Esophagus muscularis mucosa (tissue), 4 donors: ENCODE results near the gene TMEM123.

Source experiments
- EP300 ChIP-seq: sonication (generic); formaldehyde crosslinking; IDR thresholded peaks from one replicate; pipeline ENCODE4 v1.6.1; 2017; ENCODE audit warnings: antibody characterized with exemption
- POLR2A ChIP-seq: fragments of 450-650 bp; IDR thresholded peaks from one replicate; pipeline ENCODE4 v1.6.1; 2017; ENCODE audit warnings: antibody characterized with exemption, moderate library complexity, mild to moderate bottlenecking, low read depth
- TF ChIP-seq, protein P1 (sequence below), 3 experiments: fragments of 200-600 bp in 2 of 3; fragments of 450-650 bp in 1 of 3; sonication (generic) in 2 of 3; IDR thresholded peaks; one replicate each; pipeline ENCODE4 v1.5.1; 2017 to 2019; ENCODE audit warnings: antibody characterized with exemption in 3 of 3, mild to moderate bottlenecking in 2 of 3, moderate library complexity in 1 of 3

GRCh38 chr11:102357116-102357515 lies 95.4 kb downstream of the TMEM123 start:
- TF ChIP-seq POLR2A, result no peak
- no peak for TF ChIP-seq EP300
- TF ChIP-seq, protein P1, sequence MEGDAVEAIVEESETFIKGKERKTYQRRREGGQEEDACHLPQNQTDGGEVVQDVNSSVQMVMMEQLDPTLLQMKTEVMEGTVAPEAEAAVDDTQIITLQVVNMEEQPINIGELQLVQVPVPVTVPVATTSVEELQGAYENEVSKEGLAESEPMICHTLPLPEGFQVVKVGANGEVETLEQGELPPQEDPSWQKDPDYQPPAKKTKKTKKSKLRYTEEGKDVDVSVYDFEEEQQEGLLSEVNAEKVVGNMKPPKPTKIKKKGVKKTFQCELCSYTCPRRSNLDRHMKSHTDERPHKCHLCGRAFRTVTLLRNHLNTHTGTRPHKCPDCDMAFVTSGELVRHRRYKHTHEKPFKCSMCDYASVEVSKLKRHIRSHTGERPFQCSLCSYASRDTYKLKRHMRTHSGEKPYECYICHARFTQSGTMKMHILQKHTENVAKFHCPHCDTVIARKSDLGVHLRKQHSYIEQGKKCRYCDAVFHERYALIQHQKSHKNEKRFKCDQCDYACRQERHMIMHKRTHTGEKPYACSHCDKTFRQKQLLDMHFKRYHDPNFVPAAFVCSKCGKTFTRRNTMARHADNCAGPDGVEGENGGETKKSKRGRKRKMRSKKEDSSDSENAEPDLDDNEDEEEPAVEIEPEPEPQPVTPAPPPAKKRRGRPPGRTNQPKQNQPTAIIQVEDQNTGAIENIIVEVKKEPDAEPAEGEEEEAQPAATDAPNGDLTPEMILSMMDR (IDR thresholded peaks at IDR 0.05), result no peak
